ENCODE measurements around the gene PATZ1.

DNA sequence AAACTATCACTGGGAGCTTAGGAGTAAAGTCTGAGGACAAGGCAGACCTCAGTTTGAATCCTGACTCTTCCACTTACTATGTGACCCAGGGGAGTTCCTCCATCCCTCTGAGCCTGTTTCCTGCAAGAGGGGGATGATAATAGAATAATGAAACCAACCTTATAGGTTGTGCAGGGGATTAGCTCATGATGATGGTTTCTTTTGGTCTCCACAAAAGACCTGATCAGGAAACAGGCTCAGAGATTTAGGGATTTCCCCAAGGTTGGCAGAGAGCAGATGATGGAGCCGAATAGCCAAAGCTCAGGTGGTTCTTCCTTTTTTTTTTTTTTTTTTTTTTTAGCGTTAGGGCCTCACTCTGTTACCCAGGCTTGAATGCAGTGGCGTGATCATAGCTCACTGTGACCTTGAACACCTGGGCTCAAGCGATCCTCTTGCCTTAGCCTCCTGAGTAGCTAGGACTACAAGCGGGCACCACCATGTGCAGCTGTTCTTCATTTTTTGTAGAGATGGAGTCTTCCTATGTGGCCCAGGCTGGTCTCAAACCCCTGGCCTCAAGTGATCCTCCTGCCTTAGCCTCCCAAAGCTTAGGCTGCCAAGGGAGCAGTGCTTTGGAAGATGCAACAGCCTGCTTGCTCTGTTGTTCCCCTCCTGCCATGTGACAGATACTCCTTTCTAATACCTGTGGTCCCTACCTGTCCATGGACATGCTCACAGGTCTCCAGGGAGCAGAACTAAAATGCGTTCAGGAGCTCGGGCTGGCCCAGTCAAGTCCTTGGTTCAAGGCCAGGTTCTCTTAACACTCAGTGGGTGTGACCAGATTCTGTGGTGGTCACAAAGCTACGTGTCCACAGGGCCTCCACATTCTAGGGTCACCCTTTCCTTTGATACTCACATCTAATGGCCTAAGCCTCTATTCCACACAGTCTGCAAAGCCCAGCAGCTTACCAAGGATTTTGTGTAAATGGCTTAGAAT is 22.3 kb downstream of the PATZ1 start:
- TF ChIP-seq, protein P1, sequence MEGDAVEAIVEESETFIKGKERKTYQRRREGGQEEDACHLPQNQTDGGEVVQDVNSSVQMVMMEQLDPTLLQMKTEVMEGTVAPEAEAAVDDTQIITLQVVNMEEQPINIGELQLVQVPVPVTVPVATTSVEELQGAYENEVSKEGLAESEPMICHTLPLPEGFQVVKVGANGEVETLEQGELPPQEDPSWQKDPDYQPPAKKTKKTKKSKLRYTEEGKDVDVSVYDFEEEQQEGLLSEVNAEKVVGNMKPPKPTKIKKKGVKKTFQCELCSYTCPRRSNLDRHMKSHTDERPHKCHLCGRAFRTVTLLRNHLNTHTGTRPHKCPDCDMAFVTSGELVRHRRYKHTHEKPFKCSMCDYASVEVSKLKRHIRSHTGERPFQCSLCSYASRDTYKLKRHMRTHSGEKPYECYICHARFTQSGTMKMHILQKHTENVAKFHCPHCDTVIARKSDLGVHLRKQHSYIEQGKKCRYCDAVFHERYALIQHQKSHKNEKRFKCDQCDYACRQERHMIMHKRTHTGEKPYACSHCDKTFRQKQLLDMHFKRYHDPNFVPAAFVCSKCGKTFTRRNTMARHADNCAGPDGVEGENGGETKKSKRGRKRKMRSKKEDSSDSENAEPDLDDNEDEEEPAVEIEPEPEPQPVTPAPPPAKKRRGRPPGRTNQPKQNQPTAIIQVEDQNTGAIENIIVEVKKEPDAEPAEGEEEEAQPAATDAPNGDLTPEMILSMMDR (IDR thresholded peaks at IDR 0.05): no peak
- TF ChIP-seq POLR2A (IDR thresholded peaks at IDR 0.05): no peak

All from vagina (tissue), 2 donors.